GM18505 (cell line): ENCODE data around the gene SPAG8.

ENCODE experiments used
- ATAC-seq: cut with Tn5 transposase; IDR thresholded peaks from one replicate; pipeline ENCODE4 v1.9.1; 2021; ENCODE audit not compliant: unreplicated experiment
- POLR2A ChIP-seq: IDR thresholded peaks from 4 replicates; pipeline ENCODE4 v1.6.1; 2011; ENCODE audit warnings: borderline replicate concordance; ENCODE audit not compliant: insufficient read depth, insufficient read length; ENCODE audit errors: extremely low read depth

The SPAG8 gene

DNA sequence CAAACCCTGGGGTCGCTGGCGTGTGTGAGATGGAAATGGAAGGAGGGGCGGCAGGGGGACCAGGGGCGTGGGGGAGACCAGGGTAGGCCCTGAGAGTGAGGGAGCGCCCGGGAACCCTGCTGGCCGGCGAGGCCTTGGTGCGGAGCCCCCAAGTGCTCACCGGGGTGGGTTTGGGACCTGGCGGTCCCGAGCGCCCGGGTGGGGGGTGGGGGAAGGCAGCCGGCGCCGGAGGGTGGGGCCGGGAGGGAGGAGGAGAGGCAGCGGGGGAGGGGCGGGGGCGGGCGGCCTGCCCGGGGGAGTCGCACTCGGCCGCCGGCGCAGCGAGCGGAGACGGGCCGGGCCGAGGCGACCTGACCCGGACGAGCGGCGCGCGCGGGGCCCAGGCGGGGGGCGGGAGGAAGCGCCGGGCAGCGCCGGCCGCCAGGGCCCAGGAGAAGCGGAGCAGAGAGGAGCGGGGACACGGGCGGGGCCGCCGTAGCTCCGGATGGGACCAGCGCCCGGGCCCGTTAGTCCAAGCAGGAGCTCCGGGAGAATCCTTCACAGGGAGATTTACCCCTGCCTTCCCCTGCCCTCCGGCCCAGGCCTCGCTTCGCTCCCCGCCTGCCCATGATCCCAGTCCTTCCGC is 20.7 kb downstream of the SPAG8 start, which contains the start of gene NPR2:
TSS of gene NPR2 (plus strand) at position 295 of the 625 bp plus-strand sequence. CDS start 818 bp downstream, outside the sequence.
- no peak for TF ChIP-seq POLR2A
- no peak for ATAC-seq

DNA sequence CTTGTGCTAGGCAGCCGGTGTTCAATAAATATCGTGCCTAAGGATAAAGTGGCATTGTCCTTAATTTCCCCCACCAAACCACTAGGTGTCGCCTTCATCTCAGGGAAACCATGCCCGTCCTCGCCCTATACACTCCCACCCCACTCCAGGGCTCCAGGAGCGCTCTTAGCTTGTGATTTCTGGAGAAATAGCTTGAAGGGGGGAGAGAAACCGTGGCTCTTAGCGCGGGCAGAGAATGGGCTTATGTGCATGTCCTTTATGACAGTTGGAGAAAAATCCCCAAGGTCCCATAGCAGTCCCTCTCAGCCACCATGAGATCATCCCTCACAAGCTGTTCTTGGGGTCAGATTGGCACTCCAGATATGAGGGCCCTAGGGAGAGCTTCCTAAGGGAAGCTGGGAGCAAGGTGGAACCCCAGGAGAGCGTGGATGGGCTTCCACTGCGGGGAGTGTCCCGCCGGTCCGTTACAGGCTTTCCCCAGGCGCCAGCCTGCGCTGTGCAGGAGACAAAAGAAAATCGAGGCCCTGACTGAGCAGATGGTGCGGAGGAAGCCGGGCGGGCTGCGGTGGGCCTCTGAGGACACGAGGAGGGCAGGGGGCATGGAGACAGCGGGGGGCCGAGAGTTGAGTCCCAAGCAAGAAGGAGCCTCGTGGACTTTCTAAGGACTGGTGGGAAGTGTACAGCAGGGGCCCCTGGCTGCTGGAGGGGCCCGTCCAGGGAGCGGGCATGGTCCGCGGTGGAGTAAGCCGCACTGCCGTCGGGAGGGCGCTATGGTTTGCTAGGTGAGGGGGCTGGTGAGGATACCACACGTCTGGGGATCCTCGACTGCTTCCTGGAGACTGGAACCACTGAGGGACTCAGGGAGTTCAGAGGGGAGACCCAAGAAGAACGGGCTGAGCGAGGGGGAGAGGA is 21.4 kb downstream of the SPAG8 start:
- no peak for ATAC-seq

DNA sequence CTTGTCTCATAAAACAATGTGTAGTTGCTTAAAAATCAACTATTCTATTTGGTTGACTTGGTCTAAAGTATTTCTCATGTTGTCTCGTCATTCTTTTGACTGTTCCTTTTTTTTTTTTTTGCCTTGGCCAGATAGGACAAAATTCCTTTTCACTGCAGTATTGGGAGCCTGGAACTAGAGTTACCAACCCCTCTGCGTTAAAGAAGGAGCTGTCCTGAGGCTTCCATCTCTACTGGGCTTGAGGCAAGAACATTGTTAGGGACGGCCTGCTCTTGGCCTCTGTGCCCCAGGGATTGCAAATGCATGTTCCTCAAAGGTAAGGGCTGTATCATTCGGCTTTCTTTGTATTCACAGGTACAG is 22.1 kb downstream of the SPAG8 start:
- no peak for TF ChIP-seq POLR2A
- ATAC-seq: no peak

More for the DNA sequence above, 21.4 kb downstream of the SPAG8 start:
- no peak for TF ChIP-seq POLR2A

DNA sequence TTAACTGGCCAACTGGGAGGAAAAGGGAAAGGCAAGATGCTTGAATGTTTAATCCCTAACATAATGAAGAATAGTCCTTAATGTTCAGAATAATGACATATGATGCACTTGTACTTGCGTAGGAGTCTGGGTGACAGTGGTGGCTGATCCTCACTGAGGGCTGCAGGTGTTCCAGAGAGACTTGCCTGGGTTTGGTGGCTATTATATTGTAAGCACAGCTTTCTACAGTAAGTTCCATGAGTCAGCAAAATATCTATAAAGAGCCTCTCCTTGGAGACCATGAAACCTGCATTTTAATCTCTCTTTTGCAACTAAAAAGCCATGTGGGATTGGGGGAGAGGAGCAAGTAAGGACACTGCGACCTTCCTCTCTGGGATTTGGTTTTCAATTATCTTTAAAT is 22.5 kb downstream of the SPAG8 start:
- no peak for ATAC-seq
- no peak for TF ChIP-seq POLR2A

DNA sequence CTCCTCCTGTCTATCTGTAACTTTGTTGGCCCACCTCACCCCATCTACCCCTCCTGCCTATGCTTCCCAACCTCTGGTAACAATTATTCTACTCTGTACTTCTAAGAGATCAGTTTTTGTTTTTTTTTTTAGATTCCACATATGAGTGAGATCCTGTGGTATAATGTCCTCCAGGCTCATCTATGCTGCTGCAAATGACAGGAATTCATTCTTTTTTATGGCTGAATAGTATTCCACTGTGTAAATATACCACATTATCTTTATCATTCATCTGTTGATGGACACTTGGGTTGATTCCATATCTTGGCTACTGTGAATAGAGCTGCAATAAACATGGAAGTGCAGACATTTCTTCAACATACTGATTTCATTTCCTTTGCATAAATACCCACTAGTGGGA is 28.6 kb downstream of the SPAG8 start:
- no peak for ATAC-seq

DNA sequence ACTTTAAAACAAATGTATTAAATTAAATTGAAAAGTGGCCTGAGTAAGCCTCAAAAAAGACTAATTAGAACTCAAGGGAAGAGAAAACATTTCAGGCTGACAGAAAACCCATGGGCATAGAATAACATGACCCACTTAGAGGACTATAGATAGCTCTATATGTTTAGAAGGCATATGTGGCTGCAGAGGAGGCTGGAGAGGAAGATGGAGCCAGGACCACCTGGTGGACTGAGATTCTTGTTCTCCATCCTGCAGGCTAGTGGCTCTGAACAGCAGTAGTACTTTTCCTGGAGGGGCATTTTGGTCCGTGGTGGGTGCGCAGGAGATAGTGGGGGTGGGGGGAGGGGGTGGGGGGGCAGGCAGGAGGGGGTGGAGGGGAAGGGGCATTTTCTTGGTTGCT is 31.0 kb downstream of the SPAG8 start:
- no peak for ATAC-seq
- TF ChIP-seq POLR2A: no peak

More for the DNA sequence above, 28.6 kb downstream of the SPAG8 start:
- TF ChIP-seq POLR2A: no peak

DNA sequence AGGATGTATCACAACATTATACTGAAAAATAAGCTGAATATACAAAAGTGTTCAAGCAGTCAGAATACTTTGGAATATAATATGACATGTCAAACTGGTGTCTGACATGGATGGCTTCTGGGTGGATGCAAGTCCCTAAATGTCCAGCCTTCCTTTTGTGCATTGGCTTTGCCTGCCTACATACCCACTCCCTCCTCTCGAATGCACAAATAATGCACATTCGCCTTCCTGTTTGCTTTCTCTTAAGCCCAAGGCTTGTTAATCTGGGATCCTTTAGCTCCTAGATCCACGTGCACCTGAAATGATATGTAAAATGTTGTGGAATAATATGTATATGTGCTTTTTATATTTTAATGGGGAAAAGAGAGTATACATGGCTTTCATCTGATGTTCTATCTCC is 33.6 kb downstream of the SPAG8 start:
- no peak for ATAC-seq
- no peak for TF ChIP-seq POLR2A

DNA sequence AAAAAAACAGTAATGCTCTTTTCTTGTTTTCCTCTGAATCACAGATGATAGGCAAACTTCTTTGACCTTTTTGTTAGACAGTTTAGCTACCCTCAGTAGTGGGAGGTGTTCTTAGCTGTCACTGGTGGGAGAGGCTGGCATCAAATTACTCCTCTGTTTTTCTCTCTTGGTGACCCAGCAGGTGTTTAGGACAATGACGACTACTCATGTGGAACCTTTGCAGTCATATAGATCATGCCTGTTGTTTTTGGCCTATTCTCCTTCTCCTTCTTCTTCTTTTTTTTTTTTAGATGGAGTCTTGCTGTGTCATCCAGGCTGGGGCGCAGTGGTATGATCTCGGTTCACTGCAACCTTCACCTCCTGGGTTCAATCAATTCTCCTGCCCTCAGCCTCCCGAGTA is 36.0 kb downstream of the SPAG8 start:
- no peak for TF ChIP-seq POLR2A

DNA sequence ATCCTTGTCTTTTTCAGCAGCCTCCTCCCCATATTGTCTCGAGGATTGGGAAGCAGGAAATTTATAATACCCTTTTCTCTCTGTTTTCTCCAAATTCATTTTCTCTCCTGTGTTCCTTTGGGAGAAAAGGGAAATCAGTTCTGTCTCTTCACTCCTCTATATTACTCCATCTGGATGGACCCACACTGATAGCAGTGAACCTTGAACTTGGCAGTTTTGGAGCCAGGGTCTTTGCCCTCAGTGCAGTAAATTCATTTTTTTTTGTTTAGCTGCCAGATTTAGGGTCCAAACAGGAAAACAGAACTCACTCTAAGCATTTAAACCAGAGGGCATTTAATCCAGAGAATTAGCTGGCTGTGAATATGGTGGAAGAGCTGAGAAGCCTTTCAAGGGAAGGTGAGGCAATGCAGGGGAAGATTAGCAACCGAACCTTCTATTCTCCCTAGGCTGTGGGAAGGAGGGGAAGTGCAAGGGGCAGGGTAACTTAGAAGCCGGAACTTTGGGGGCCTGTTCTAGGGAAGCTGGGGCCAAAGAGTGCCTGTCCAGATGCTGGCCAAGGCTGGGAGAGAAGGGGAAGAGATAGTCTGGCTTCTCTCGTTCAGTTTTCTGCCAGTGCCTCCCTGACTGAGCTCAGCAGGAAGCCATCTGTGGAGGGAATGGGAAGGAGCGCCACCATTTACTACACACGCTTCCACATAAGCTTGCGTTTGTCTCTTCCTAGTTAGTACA is 37.0 kb downstream of the SPAG8 start:
- no peak for TF ChIP-seq POLR2A
- ATAC-seq: no peak

More for the DNA sequence above, 36.0 kb downstream of the SPAG8 start:
- no peak for ATAC-seq

DNA sequence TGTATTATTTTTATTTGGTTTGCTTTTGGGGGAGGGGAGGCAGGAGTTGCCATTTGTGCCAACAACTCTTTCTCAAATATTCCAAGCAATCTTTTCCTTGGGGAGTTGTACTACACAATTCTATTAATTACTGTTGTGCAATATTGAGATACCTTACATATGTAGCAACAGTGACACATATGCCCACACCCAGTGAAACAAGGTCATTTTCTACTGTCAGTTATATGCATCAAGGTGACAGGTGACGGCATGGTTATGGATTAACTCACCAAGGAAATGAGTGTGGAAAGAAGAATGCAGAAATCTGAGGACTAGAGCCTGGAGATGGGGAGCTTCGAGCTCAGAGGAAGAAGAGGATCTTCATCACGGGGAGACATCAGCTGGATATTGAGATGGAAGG is 40.1 kb downstream of the SPAG8 start:
- TF ChIP-seq POLR2A: no peak
- ATAC-seq: no peak

DNA sequence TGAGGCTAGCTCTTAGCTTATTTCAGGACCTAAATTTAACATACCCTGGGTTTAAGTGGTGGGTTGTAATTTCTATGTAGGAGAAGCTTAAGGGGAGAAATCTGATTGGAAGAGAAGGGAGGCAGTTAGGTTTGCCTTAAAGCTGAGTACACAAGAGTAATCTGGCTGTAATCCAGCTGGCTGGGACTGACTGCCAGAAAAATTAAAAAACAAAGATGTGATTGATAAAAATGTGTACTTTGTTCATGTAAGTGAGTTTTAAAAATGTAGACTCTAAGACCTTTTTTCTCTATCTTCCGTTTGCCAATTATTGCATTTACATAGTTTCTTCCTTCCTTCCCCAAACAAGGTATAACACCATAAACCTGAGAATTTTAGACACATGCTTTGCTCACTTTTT is 40.5 kb downstream of the SPAG8 start:
- TF ChIP-seq POLR2A: no peak
- ATAC-seq: no peak

DNA sequence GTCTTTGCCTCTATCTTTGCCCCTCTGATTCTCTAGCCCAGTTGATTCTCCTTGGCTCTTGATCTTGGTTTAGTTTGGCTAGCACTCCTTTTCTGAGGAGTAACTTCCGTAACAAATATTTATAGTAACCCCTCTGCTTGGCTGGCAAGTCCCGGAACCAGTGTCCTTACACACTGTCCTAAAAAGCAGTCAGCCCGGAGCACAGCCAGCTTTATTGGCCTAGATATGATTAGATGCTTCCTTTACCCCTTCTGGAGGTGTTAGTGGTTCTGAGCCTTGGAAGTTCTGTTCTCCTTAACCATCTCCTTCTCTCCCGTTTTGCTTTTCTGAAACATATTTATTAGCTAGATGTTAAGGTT is 41.0 kb downstream of the SPAG8 start:
- TF ChIP-seq POLR2A: no peak
- ATAC-seq: no peak

DNA sequence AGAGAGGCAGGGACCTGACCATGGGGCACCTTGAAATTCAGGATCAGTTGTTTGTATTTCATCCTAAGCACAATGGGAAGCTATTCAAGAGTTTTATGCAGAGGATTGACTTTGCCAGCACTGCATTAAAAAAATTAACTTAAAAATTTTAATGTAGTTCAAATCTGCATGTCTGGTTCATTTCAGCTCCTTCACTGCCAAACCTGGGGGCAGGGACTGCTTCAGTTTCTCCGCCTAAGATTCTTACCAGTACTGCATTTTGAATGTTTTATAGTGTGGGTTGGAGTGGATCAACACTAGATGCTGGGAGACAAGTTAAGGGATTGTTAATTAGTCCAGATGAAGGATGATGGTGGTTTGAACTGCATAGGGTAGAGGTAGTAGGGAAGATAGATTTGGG is 42.3 kb downstream of the SPAG8 start:
- no peak for ATAC-seq
- no peak for TF ChIP-seq POLR2A
